NT2/D1 (cell line): ENCODE measurements around the gene BCAS3.

Experiments
- SUZ12 ChIP-seq: IDR thresholded peaks from 2 replicates; pipeline ENCODE4 v1.6.1; 2011; ENCODE audit not compliant: insufficient read length, insufficient read depth; ENCODE audit errors: extremely low read depth
- YY1 ChIP-seq: IDR thresholded peaks from 2 replicates; pipeline ENCODE4 v1.6.1; 2011; ENCODE audit not compliant: insufficient read length, insufficient read depth
- ZNF274 ChIP-seq: IDR thresholded peaks from 2 replicates; pipeline ENCODE4 v1.6.1; 2011; ENCODE audit warnings: mild to moderate bottlenecking, low read depth, low read length

DNA sequence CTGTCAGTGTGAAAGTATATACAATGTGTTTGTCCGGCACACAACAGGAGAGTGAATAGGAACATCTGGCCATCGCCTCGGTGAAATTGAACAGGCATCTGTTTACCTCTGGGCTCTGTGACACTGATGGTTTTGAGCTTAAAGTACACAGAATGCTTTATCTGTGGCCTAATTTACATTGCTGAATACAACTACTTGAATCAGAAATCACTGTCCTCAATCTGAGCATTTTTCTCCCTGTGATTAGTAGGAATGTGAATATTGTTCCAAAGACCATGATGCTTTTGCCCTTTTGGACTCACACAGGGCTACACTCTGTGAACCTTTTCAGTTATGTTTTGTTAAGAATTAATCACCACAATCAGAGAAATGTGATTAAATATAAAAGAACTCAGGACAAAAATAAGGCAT, 399.0 kb downstream of the BCAS3 start:
- TF ChIP-seq SUZ12 (no peak), YY1 (no peak), ZNF274 (no peak)
